Prostate gland (tissue), 2 donors: ENCODE data around the gene SOST.

Experiments used
- POLR2A ChIP-seq: fragments of 450-650 bp; IDR thresholded peaks from one replicate; pipeline ENCODE4 v1.6.1; 2016; ENCODE audit warnings: antibody characterized with exemption, mild to moderate bottlenecking
- TF ChIP-seq, protein P1 (sequence below), 4 experiments: fragments of 200-600 bp in 2 of 4; fragments of 450-650 bp in 2 of 4; sonication (generic) in 2 of 4; IDR thresholded peaks; 1 replicate in 3 of 4; 2 replicates in 1 of 4; pipeline ENCODE4 v1.5.1; 2016 to 2019; ENCODE audit warnings: antibody characterized with exemption in 4 of 4, mild to moderate bottlenecking in 2 of 4, moderate library complexity in 2 of 4

DNA sequence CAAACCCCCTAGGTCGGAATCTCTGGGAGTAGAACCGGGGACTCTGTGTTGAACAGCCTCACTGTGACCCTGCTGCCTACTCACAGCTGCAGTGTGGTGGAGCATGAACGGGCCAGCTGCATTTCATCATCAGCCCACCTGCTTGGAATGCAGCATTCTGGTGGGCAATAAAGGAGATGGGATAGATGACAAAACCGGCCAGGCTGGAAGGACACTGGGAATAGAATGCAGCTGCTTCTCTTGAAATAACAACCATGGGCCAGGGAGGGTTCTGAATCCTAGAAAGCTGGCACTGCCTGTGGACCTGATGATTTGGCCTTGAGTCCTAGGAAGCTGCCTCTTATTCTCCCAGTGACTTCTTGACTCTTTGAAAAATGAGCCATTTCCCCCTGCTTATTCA, 45.2 kb upstream of the SOST start:
- TF ChIP-seq, protein P1, sequence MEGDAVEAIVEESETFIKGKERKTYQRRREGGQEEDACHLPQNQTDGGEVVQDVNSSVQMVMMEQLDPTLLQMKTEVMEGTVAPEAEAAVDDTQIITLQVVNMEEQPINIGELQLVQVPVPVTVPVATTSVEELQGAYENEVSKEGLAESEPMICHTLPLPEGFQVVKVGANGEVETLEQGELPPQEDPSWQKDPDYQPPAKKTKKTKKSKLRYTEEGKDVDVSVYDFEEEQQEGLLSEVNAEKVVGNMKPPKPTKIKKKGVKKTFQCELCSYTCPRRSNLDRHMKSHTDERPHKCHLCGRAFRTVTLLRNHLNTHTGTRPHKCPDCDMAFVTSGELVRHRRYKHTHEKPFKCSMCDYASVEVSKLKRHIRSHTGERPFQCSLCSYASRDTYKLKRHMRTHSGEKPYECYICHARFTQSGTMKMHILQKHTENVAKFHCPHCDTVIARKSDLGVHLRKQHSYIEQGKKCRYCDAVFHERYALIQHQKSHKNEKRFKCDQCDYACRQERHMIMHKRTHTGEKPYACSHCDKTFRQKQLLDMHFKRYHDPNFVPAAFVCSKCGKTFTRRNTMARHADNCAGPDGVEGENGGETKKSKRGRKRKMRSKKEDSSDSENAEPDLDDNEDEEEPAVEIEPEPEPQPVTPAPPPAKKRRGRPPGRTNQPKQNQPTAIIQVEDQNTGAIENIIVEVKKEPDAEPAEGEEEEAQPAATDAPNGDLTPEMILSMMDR (IDR thresholded peaks at IDR 0.05): no peak
- no peak for TF ChIP-seq POLR2A
